Ovary (tissue), 9 donors: ENCODE measurements around the gene PID1. TPM values are rescaled to one million over a fixed set of nuclear protein-coding genes. Genes with fewer than 3 reads are reported as not detected.

Experiments
- DNase-seq, 5 donors: peaks; one replicate each; pipeline ENCODE4 v3.0.0-alpha.2; 2019 to 2020
- H3K27ac ChIP-seq, 2 donors: fragments of 200-600 bp; one replicate each; pipeline versions ENCODE4 v1.5.1 to v1.8.0; 2019 to 2022
- H3K27me3 ChIP-seq: fragments of 200-600 bp; one replicate; pipeline ENCODE4 v1.8.0; 2022
- H3K36me3 ChIP-seq: fragments of 200-600 bp; sonication (generic); one replicate; pipeline ENCODE4 v1.5.1; 2019
- H3K4me1 ChIP-seq: one replicate; pipeline ENCODE4 v1.8.1; 2013; ENCODE audit warnings: mild to moderate bottlenecking, moderate library complexity; ENCODE audit not compliant: insufficient read depth
- H3K4me3 ChIP-seq: fragments of 200-600 bp; sonication (generic); one replicate; pipeline ENCODE4 v1.5.1; 2017
- H3K9me3 ChIP-seq, 2 donors: fragments of 200-600 bp in 1 of 2; sonication (generic) in 1 of 2; one replicate each; pipeline versions ENCODE4 v1.5.1 to v1.8.1; 2013 to 2019; ENCODE audit warnings: mild to moderate bottlenecking in 1 of 2, moderate library complexity in 1 of 2
- EP300 ChIP-seq: sonication (generic); formaldehyde crosslinking; IDR thresholded peaks from one replicate; pipeline ENCODE4 v1.6.1; 2017; ENCODE audit warnings: antibody characterized with exemption
- POLR2A ChIP-seq: fragments of 450-650 bp; IDR thresholded peaks from one replicate; pipeline ENCODE4 v1.6.1; 2017; ENCODE audit warnings: antibody characterized with exemption, mild to moderate bottlenecking, moderate library complexity
- WGBS, 3 donors: extraction: QIAGEN DNeasy Blood & Tissue Kit in 1 of 3; methylation state at CpG; one replicate each; pipeline versions ENCODE4 v1.1.5 to v1.1.7; 2013 to 2017; 5-methylcytosine and 5-hydroxymethylcytosine counted together
- intact Hi-C, 4 donors: fragments of 100-400 bp; cut with DNase I; formaldehyde crosslinking; loops; one replicate each; pipeline versions ENCODE4 v1.11.0 to v1.15.1; 2022 to 2023
- polyA plus RNA-seq, 2 donors: library from polyadenylated mRNA; stranded (reverse); fragments of 200-250 nt in 1 of 2; fragments of 350-450 nt in 1 of 2; fragmentation: Illumina TruSeq in 1 of 2; extraction: RNeasy Lipid Tissue Mini Kit (QIAGEN cat#74804) in 1 of 2; gene quantifications; one replicate each; pipeline ENCODE4 v1.2.3, GENCODE V29; 2013 to 2014
- total RNA-seq, 7 donors: library from RNA; depleted of rRNA in 2 of 7; stranded (reverse); fragments of >200 nt in 2 of 7; fragmentation: NEBNext Ultra II Directional in 3 of 7; extraction: Animal tissue kit (Norgen Biotek cat#: 25700) in 3 of 7; gene quantifications; one replicate each; pipeline versions ENCODE4 v1.1.0 to v1.2.4, GENCODE V29; 2016 to 2023
- TF ChIP-seq, protein P1 (sequence below), 3 donors: fragments of 450-650 bp in 2 of 3; fragments of 200-600 bp in 1 of 3; IDR thresholded peaks; one replicate each; pipeline versions ENCODE4 v1.5.1 to v1.8.0; 2016 to 2022; ENCODE audit warnings: antibody characterized with exemption in 3 of 3, mild to moderate bottlenecking in 1 of 3
- donor health status: DM: no; HTN: no; CAD: no; lungs with moderate emphysema.
- donor health status: DM: no; HTN: no; CAD: no.
- donor health status: Bipolar disorder and iron deficiency.
- donor health status: DM: yes; HTN: yes; CAD: no.
- donor health status: DM: no; HTN: no; CAD: no.
- donor health status: DM: yes; HTN: yes; CAD: no.

Gene PID1
- total and polyA plus RNA-seq, 9 donors = 19.8 to 66.1 (median 32.4) TPM

GRCh38 chr2:229064749-229065148 lies 206.3 kb downstream of the PID1 start:
- no peak for TF ChIP-seq POLR2A
- TF ChIP-seq, protein P1, sequence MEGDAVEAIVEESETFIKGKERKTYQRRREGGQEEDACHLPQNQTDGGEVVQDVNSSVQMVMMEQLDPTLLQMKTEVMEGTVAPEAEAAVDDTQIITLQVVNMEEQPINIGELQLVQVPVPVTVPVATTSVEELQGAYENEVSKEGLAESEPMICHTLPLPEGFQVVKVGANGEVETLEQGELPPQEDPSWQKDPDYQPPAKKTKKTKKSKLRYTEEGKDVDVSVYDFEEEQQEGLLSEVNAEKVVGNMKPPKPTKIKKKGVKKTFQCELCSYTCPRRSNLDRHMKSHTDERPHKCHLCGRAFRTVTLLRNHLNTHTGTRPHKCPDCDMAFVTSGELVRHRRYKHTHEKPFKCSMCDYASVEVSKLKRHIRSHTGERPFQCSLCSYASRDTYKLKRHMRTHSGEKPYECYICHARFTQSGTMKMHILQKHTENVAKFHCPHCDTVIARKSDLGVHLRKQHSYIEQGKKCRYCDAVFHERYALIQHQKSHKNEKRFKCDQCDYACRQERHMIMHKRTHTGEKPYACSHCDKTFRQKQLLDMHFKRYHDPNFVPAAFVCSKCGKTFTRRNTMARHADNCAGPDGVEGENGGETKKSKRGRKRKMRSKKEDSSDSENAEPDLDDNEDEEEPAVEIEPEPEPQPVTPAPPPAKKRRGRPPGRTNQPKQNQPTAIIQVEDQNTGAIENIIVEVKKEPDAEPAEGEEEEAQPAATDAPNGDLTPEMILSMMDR (IDR thresholded peaks at IDR 0.05) = no peak
- TF ChIP-seq EP300 = no peak
- Histone ChIP-seq H3K36me3 (no peaks in the 10 kb centered on the region), H3K4me1 (no peaks in the 10 kb centered on the region), H3K4me3 (no peak overlapping the region), H3K27ac (no peak overlapping the region), H3K27me3 (no peaks in the 10 kb centered on the region), H3K9me3 (no peaks in the 10 kb centered on the region)
- no peak for DNase-seq
- WGBS, 3 donors = 77 to 93% (median 91%) methylated on average over 3 of the region's 3 CpGs
- intact Hi-C loops = no loop called here

GRCh38 chr2:229060147-229060546 lies 210.9 kb downstream of the PID1 start:
- Histone ChIP-seq H3K9me3 (no peaks in the 10 kb centered on the region), H3K27ac (no peak overlapping the region), H3K4me3 (no peak overlapping the region), H3K27me3 (no peaks in the 10 kb centered on the region), H3K36me3 (no peaks in the 10 kb centered on the region), H3K4me1 (no peaks in the 10 kb centered on the region)
- intact Hi-C loops = no loop called here
- TF ChIP-seq POLR2A = no peak
- TF ChIP-seq, protein P1 (IDR thresholded peaks at IDR 0.05) = no peak
- no peak for TF ChIP-seq EP300
- DNase-seq = no peak

- WGBS, 3 donors = 92 to 95% (median 92%) methylated on average over 3 of the region's 3 CpGs
- DNase-seq = no peak
- H3K27ac ChIP-seq = no peak overlapping the region
- intact Hi-C loops = no loop called here
- H3K9me3 ChIP-seq = no peaks in the 10 kb centered on the region
- TF ChIP-seq EP300 (no peak), POLR2A (no peak)
- TF ChIP-seq, protein P1 (IDR thresholded peaks at IDR 0.05) = no peak
- no peaks in the 10 kb centered on the region for H3K36me3 ChIP-seq
- H3K4me1 ChIP-seq = no peaks in the 10 kb centered on the region
- H3K27me3 ChIP-seq = no peaks in the 10 kb centered on the region
- H3K4me3 ChIP-seq = no peak overlapping the region
These were observed 211.6 kb downstream of the PID1 start for GRCh38 chr2:229059331-229060033.

GRCh38 chr2:229057976-229058553 lies 213.0 kb downstream of the PID1 start:
- intact Hi-C loops = no loop called here
- no peak for DNase-seq
- TF ChIP-seq EP300 (no peak), POLR2A (no peak)
- TF ChIP-seq, protein P1 (IDR thresholded peaks at IDR 0.05) = no peak
- H3K27ac ChIP-seq = no peak overlapping the region
- 82 to 88% (median 85%) methylated on average over 4 of the region's 4 CpGs for WGBS, 3 donors
- H3K9me3 ChIP-seq = no peaks in the 10 kb centered on the region
- H3K27me3 ChIP-seq = no peaks in the 10 kb centered on the region
- H3K36me3 ChIP-seq = no peaks in the 10 kb centered on the region
- H3K4me1 ChIP-seq = no peaks in the 10 kb centered on the region
- no peak overlapping the region for H3K4me3 ChIP-seq
